CD4-positive, alpha-beta T cell treated with Interleukin-2 at 100 ng/mL for 4 hours (primary cell): Measurements from ENCODE around the gene CALML6.
"Not testable (repeated sequence)": the region's sequence is repeated elsewhere in the genome, so short reads cannot be mapped to it uniquely, and the experiment has no call there.

Experiments used
- DNase-seq: peaks from one replicate; pipeline ENCODE4 v3.0.0-alpha.2; 2020; ENCODE audit warnings: low spot score

Gene CALML6, protein sequence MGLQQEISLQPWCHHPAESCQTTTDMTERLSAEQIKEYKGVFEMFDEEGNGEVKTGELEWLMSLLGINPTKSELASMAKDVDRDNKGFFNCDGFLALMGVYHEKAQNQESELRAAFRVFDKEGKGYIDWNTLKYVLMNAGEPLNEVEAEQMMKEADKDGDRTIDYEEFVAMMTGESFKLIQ

DNA sequence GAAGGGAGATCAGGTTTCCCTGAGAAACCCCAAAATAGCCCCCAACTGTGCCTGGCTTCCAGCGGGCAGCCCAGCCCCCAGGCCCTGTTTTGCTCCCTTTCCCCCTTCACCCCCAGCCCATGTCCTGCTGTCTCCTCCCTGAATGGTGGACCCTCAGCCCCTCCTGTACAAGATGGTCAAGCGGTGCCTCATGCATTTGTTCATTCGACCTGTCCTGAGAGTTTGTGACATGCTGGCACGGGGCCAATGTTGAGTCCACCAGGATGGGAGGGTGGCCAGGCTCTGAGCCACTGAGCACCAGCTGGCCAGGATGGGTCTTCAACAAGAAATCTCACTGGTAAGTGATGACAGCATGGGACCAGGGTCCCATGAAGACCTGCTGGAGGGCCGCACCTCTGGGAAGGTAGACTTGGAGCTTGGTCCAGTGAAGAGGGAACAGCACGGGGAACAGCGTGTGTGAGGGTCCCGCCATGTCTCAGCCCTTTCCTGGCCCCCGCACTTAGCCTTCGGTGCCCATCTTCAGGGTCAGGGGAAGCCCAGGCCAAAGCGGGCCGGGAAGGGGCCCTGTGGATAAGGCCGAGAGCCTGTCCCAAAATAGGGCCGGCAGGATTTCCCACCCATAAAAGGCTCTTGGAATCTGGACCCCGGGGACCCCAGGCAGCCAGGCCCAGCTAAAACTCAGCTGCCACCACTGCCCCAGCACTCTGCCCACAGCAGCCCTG lies at the start of gene CALML6:
Gene CALML6 (plus strand): TSS at position 290 of the 722 bp plus-strand sequence. CDS start 21 bp downstream, at position 311.
- no peak for DNase-seq

DNA sequence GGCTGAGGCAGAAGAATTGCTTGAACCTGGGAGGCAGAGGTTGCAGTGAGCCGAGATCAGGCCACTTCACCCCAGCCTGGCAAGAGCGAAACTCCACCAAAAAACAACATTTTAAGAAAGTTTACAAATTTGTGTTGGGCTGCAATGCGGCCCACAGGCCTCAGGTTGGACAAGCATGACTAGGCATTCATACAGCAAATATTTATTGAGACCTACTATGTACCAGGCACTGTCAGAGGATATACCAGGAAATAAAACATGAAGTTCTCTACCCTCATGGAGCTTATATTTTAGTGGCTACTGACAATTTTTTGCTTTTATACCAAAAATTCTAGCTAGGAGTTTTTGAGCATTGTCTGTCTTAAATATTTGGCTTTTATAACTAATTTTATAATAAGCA lies 47.9 kb upstream of the CALML6 start:
- DNase-seq = no peak

DNA sequence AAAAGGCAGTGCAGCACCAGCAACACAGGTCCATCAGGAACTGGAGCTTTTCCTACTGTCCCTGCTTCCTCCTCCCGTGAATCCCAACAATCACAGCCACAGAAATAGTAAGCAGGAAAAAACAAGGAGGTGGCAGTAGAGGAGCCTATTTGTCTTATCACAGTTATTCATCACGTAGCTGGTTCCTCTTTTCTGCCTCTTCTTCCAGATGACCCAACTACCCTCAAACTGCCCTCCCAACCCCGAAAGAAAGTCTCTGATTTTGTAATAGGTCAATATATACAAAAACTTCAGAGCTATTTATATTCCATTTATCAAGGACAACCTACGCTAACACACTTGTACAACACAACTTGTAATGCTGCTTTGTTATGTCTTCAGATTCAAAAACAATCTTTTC lies 45.6 kb upstream of the CALML6 start:
- DNase-seq = no peak

DNA sequence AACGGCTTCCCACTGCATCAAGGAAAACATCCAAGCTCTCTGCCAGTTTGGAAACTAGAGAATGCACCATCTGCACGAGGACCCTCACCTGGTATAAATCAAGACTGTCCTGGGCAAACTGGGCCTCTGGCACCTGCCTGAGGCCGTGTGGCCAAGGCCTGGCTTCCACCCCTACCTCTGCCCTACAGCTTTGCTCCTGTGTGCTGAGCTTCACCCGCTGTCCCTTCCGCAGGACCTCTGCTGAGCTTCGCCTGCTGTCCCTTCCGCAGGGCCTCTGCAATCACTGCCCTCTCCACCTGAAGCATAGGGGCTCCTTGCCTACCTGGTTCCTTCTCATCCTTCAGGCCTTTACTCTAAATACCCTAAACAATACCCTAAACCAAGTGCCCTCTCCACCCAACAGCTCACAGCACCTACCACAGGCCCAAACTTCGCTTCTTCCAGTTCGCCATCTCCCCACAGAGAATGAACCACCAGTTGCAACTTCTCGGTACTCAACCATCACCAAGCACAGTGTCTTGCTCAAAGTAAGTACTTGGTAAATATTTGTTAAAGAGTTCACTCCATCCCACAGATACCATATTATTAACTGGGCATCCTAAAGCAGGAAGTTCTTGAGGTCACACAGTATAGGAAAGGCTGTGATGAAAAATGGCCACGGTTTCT lies 42.6 kb upstream of the CALML6 start:
- DNase-seq = no peak

DNA sequence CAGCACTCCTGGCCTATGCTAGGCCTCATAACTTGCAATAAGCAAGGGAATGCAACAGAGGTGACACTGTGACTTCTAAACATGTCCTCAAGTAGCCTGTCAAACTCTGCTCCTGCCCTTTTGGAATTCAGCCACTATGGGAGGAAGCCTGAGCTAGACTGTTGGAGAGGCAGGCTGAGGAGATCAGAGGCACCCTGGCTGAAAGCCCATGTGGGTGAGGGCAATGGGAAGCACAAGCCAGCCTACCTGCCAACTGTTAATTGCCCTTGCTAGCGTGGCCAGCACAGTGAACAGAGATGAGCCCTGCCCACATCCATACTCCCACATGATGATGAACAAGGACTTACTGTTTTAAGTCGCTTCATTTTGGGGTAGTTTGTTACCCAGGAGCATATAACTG lies 41.9 kb upstream of the CALML6 start:
- no peak for DNase-seq

DNA sequence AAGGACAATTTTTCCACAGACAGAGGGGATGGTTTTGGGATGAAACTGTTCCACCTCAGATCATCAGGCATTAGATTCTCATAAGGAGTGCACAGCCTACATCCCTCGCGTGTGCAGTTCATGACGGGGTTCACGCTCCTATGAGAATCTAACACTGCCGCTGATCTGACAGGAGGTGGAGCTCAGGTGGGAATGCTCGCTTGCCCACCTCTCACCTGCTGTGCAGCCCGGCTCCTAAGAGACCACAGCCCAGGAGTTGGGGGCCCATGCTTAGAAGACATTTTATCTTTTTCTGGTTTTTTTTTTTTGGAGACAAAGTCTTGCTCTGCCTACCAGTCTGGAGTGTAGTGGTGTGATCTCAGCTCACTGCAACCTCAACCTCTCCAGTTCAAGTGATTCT lies 40.2 kb upstream of the CALML6 start:
- DNase-seq = no peak

DNA sequence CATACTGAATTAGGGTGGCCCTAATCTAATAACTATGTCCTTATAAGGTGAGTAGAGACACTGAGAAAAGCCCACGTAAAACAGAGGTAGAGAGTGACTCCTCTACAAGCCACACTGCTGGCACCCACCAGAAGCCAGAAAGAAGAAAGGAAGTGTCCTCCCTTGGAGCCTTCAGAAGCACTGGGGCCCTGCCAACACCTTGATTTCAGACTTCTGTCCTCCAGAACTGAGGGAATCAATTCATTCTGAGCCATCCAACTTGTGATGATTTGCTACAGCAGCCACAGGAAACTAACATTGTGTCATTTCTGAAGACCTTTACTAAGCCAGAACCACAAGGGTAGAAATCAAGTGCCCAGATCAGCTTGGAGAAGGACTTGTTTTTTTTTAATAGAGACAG lies 39.1 kb upstream of the CALML6 start:
- no peak for DNase-seq

DNA sequence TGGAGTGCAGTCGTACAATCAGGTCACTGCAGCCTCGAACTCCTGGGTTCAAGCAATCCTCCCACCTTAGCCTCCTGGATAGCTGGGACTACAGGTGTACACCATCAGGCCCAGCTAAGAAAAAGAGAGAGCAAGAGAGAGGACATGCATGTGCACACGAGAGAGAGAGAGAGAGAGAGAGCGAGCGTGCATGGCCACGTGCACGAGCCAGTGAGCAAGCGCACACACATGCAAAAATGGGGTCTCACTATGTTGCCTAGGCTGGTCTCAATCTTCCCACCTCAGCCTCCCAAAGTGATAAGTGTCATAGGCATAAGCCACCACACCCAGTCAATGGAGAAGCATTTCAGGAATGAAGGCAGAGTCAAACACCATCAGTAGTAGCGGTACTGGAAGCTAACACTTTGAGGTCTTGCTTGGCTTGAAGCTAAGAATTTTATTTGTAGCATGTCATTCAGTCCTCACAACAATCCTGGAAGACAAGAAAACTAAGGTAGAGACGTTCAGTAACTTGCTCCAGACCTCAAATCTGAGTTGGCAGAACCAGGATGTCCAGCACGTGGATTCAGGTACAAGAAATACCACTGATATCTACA lies 38.6 kb upstream of the CALML6 start:
- DNase-seq = no peak

DNA sequence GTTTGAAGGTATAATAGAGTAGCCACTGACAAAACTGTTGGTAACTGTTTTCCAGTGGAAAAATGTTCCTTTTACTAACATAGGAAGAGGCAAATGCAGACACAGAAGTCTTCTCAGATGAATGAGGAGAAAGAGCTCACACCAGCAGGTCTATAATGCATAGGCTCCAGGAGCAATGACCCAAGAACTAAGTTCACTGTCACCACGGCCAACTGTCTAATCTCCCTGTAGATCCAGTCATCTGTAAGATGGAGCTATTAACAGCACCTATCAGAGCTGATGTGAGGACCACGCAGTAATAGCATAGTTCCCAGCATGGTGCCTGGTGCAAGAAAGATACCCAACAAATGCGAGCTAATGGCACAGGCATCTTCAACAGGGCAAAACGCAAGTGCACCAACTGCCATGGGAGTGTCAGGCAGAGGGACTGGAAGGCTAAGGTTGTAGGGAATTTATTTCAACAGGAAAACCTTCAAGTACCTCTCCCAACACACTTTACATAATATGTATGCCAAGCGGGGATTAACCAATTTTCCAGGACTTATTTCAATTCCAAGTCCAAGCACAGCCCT lies 37.1 kb upstream of the CALML6 start:
- no peak for DNase-seq

DNA sequence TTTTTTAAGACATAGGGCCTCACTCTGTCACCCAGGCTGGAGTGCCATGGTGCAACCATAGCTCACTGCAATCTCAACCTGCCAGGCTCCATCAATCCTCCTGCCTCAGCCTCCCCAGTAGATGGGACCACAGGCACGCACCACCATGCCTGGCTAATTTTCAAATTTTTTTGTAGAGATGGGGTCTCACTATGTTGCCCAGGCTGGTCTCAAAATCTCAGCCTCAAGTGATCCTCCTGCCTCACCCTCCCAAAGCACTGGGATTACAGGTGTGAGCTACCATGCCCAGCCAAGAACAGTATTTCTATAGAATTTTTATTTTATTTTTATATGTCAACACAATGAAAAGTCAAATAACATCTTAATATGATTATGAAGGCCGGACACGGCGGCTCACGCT lies 35.1 kb upstream of the CALML6 start:
- DNase-seq = no peak

DNA sequence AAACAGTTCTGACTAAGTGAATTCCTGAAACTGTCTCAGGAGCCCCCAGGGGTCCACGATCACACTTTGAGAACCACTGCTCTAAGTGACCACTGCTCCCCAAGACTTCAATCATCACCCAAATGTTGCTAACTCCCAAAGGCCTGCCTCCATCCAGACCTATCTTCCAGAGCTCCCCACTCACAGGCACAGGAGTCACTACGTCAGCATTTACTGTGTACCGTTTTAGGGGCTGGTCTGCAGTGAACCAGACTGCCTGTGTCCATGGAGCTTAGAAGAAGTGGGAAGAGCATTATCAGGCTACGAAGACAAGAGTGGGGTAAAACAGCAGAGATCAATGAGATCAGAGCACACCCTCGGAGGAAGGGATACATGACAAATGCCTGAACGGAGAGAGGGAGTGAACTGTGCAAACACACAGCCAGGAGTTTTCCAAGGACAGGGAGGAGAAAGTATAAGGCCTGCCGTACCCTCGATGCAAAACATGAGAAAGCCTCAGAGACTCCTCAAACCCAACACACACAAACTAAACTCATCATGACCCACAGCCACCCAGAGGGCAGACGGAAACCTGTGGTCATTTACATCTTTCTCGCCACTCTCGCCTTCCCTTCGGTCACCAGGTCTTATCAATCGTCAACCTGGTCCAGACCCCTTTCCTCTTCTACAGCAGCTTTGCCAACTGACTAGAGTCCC lies 34.3 kb upstream of the CALML6 start:
- DNase-seq = no peak

DNA sequence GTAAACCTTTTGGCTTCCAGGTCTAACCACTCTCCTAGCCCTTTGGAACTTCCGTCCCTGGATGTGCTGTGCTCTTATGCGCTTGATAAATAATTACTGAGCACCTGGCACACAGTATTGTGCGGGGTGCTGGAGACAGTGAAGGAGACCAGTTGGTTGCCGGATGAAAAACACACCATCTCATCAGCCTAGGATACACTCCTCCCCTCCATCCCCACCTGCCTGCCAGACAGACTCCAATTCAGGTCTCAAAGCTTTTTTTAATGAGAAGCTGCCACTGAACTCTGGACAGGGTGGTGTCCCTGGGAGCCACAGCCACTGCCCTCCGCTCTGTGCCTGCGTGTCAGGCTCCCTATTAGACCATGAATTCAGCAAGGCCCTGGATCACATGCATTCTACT lies 33.3 kb upstream of the CALML6 start:
- DNase-seq = no peak

DNA sequence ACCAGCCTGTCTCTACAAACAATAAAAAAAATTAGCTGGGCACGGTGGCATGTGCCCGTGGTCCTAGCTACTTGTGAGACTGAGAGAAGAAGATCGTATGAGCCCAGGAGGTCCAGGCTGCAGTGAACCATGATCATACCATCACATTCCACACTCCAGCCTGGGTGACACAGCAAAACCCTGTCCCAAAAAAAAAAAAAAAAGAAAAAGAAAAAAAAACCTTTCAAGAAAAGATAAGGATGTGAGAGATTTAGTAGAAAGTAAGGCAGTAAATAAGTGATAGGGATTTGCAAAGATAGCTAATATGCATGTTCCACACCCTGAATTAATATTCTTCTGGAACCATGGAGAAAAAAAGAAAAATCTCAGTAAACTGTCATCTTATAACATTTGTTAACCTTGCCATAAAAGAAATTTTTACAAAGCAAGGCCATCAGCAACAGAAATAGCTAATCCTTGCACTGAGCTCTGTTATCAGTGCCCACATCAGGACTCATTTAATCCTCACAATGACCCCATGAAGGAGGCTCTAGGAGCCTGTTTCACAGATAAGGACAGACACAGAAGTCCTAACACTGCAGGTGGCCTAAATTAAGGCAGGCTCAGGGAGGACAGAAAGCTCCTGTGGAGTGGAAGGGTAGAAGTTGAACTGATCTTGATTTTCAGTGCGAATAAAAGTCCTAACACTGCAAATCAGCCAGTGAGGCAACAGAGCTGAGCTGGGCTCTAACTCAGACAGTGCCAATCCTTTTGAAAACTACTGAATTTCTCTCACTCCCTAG lies 31.8 kb upstream of the CALML6 start:
- DNase-seq = no peak

DNA sequence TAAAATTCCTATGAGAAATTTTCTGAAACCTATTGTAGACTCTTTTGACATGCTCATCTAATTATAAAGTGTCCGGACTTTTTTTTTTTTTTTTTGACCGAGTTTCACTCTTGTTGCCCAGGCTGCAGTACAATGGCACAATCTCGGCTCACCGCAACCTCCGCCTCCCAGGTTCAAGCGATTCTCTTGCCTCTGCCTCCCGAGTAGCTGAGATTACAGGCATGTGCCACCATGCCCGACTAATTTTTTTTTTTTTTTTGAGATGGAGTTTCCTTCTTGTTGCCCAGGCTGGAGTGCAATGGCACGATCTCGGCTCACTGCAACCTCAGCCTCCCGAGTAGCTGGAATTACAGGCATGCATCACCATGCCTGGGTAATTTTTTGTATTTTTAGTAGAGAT lies 31.2 kb upstream of the CALML6 start:
- DNase-seq = not testable (repeated sequence)

DNA sequence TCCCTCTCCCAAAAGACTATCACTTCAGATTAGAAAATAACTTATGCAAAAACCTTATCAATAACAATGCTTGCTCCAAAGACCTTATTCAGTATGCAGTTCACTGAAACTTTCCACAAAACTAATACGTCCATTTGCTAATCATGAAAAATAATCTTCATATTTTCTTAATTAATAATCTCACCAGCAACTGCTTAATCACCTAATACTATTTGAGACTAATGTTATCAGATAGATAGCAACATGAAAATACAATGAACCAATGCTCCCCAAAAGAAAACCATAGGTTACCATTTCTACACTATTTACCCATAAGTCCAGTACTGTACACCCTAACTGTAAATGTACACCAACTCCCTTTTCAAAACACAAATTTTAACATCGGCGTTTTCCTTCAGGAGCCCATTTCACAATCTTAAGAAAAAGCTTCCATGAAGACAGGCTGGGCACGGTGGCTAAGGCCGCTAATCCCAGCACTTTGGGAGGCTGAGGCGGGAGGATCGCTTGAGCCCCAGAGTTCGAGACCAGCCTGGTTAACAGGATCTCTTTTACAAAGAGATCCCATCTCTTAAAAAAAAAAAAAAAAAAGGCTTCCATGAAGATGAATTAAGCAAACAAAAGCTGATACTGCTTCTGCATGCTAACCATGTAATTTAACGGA lies 25.8 kb upstream of the CALML6 start:
- DNase-seq = no peak

DNA sequence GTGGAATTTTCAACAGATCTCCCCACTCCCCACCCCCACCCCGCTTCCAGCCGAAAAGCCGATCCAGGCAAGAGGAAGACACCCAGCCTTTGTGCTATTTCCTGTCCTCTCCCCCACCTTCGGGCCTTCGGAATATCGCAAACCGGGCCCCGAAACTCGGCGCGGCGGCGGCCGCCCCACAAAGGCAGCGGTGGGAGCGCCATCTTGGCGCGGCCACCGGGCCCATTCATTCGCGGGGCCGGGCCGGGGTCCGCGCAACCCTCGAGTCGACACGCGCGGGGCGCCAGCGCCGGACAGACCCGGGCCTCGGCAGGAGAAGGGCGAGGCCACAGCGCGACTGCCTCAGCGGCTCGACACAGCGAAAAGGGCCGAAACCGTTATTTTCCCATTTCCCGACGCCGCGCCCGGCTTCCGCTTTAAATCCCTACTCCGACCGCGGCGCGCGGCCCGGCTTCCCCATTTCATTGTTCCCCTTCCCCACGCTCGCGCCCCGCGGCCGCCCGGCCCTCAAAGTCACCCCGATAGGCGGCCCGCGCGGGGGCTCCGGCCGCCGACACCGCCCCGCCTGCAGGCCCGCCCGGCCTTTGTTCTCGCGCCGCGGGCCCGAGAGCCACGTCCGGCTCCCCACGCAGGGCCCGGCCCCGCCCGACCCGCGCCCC lies 25.1 kb upstream of the CALML6 start:
- peak; percentile 29 for DNase-seq

DNA sequence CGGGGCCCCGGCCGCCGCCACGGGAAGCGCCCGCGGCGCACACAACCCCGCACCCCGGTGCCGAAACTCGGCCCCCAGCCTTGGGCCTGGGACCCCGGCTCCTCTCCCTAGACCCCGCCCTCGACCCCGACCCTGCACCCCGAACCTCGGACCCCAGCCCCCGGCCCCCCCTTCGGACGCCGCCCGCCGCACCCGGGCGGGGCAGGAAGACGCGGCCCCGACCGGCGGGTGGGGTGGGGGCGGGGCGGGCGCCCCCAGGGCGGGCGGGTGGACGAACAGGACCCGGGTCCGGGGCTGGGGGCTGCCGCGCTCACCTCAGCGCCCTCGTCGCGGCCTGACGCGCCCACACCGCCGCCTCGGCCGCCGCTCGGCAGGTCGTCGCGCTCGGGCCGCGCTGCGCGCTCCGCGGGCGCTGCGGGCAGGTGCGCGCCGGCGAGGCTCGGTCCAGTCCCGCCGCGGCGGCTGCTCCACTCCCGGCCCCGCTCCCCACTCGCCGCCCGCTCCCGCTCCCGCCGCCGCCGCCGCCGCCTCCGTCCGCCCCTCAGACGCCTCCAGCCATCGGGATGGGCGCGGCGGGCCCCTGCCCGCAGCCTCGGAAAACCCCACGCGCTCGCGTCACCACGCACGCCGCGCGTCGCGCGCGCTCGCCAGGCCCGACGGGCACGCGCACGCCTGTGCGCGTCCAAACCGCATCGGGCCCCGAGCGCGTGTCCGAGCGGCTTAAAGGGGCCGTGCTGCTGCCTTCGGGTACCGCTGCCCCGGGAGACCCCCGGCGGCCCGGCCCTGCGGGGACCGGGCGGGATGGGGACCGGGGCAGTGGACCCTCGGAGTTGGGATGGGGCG lies 24.3 kb upstream of the CALML6 start, which contains the start of gene GNB1:
Gene GNB1 (minus strand): TSS at position 582 of the 843 bp plus-strand sequence. CDS start 65,634 bp downstream, outside the sequence.
- DNase-seq = peak; percentile 89

DNA sequence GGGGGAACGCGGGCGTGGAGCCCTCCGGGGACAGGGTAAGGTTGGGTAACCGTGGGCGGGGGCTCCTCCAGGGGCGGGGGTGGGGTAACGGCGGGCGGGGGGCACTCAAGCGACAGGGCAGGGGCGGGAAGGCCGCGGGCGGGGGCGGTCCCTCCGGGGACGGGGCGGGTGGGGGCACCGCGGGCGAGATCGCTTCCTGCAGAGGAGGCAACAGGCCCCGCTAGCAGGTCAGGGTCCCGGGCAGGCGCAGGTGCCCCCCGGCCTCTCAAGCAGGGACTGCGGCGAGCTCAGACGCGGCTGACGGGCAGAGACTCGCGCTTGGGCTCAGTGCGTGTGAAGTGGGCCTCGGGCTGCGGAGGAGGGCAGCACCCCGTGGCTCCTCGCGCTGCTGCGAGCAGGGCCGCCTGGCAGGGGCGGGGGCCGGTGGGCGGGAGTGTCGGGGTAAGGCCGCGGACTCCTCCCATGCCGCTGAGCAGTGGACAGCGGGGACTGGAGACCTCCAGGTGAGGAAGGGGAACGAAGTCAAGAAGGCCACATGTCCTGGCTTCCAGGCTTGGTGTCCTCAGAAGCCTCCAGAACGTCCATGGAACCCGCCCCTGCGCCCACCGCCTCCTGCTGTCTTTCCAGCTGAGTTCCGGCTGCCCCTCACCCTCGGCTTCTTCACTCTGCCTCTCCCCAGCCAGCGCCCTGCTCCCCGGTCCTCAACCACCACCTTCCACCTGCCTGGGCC lies 23.5 kb upstream of the CALML6 start:
- DNase-seq = peak; percentile 62
